Esophagus squamous epithelium (tissue), 5 donors: ENCODE measurements around the gene ZNF579. TPM values are rescaled to one million over a fixed set of nuclear protein-coding genes. Genes with fewer than 3 reads are reported as not detected.
"Not testable (repeated sequence)": the region's sequence is repeated elsewhere in the genome, so short reads cannot be mapped to it uniquely, and the experiment has no call there.

Experiments used
- DNase-seq: peaks from one replicate; lab custom pipeline; 2025; lab: John Stamatoyannopoulos, UW
- H3K27ac ChIP-seq, 4 donors: fragments of 200-600 bp; sonication (generic); one replicate each; pipeline ENCODE4 v1.5.1; 2016 to 2019; ENCODE audit warnings: mild to moderate bottlenecking in 1 of 4
- H3K27me3 ChIP-seq, 4 donors: fragments of 200-600 bp; sonication (generic); 1 replicate in 3 of 4; 2 replicates in 1 of 4; pipeline versions ENCODE4 v1.5.1 to v1.6.0; 2017 to 2021; ENCODE audit warnings: antibody characterized with exemption in 1 of 4
- H3K36me3 ChIP-seq, 3 donors: fragments of 200-600 bp; sonication (generic); one replicate each; pipeline ENCODE4 v1.5.1; 2016 to 2019
- H3K4me1 ChIP-seq, 3 donors: fragments of 200-600 bp; sonication (generic); one replicate each; pipeline ENCODE4 v1.5.1; 2017 to 2019
- H3K4me3 ChIP-seq, 4 donors: fragments of 200-600 bp; sonication (generic); 1 replicate in 3 of 4; 2 replicates in 1 of 4; pipeline ENCODE4 v1.5.1; 2016 to 2019; ENCODE audit warnings: mild to moderate bottlenecking in 2 of 4, moderate library complexity in 1 of 4
- H3K9me3 ChIP-seq, 3 donors: fragments of 200-600 bp; sonication (generic); one replicate each; pipeline ENCODE4 v1.5.1; 2016 to 2019
- POLR2A ChIP-seq, 4 donors: fragments of 450-650 bp; IDR thresholded peaks; one replicate each; pipeline ENCODE4 v1.6.1; 2017; ENCODE audit warnings: antibody characterized with exemption in 4 of 4, mild to moderate bottlenecking in 4 of 4, moderate library complexity in 3 of 4
- WGBS, 2 donors: methylation state at CpG; one replicate each; pipeline ENCODE4 v1.1.5; 2018; 5-methylcytosine and 5-hydroxymethylcytosine counted together
- intact Hi-C: fragments of 100-400 bp; cut with DNase I; formaldehyde crosslinking; loops from one replicate; pipeline ENCODE4 v1.15.0; 2022
- total RNA-seq, 4 donors: library from RNA; depleted of rRNA; stranded (reverse); fragments of >200 nt; gene quantifications; one replicate each; pipeline ENCODE4 v1.1.0, GENCODE V29; 2016
- TF ChIP-seq, protein P1 (sequence below), 6 experiments: fragments of 450-650 bp in 4 of 6; fragments of 200-600 bp in 2 of 6; sonication (generic) in 2 of 6; IDR thresholded peaks; one replicate each; pipeline ENCODE4 v1.5.1; 2016 to 2019; ENCODE audit warnings: antibody characterized with exemption in 6 of 6, mild to moderate bottlenecking in 4 of 6, moderate library complexity in 4 of 6
- donor health status: DM: yes; HTN: yes; CAD: no.

Gene ZNF579
- total RNA-seq, 4 donors from 2014 or later, result 0.75 to 3.0 (median 2.2) TPM

DNA sequence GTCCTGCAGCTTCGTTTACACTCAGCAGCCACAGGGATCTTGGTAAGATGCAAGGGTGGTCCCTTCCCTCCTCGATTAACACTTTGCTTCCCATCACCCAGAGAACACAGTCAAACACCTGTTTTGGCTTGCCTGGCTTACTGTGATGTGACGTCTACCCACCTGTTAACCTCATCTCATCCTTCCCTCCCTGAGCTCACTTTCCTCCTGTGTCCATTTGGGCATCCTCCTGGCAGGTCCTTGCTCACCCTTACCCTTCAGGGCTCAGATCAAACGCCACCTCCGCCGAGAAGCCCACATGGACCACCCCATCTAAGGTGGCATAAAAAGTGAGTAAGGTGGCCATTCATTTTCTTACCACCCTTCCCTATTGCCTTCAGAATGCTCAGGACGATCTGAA is 9.5 kb upstream of the ZNF579 start:
- DNase-seq, result no peak
- H3K4me3 ChIP-seq, result no peak overlapping the region
- H3K27me3 ChIP-seq, result peaks cover 0 to 13% (median 0%) of the 10 kb centered on the region in 4 donors
- H3K9me3 ChIP-seq, result no peaks in the 10 kb centered on the region
- H3K4me1 ChIP-seq, result peaks cover 9 to 29% (median 13%) of the 10 kb centered on the region in 3 donors
- WGBS, 2 donors, result 48 to 51% methylated on average over 7 of the region's 7 CpGs
- H3K27ac ChIP-seq, result no peak overlapping the region
- intact Hi-C loops, result no loop called here
- TF ChIP-seq, protein P1, sequence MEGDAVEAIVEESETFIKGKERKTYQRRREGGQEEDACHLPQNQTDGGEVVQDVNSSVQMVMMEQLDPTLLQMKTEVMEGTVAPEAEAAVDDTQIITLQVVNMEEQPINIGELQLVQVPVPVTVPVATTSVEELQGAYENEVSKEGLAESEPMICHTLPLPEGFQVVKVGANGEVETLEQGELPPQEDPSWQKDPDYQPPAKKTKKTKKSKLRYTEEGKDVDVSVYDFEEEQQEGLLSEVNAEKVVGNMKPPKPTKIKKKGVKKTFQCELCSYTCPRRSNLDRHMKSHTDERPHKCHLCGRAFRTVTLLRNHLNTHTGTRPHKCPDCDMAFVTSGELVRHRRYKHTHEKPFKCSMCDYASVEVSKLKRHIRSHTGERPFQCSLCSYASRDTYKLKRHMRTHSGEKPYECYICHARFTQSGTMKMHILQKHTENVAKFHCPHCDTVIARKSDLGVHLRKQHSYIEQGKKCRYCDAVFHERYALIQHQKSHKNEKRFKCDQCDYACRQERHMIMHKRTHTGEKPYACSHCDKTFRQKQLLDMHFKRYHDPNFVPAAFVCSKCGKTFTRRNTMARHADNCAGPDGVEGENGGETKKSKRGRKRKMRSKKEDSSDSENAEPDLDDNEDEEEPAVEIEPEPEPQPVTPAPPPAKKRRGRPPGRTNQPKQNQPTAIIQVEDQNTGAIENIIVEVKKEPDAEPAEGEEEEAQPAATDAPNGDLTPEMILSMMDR (IDR thresholded peaks at IDR 0.05), result no peak
- TF ChIP-seq POLR2A (IDR thresholded peaks at IDR 0.05), result no peak
- H3K36me3 ChIP-seq, result peaks cover 0 to 28% (median 0%) of the 10 kb centered on the region in 3 donors

DNA sequence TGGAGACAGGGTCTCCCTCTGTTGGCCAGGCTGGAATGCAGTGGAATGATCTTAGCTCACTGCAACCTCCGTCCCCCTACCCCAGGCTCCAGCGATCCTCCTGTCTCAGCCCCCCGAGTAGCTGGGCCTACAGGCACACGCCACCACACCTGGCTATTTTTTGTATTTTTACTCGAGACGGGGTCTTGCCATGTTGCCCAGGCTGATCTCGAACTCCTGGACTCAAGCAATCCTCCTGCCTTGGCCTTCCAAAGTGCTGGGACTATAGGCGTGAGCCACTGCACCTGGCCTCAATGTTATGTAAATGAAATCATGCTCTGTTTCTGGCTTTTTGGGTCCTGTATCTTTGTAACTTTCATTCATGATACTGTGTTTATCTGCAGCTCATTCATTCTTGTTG is 8.1 kb upstream of the ZNF579 start:
- intact Hi-C loops, result no loop called here
- peaks cover 0 to 22% (median 0%) of the 10 kb centered on the region in 3 donors for H3K36me3 ChIP-seq
- WGBS, 2 donors, result 88 to 90% methylated on average over 7 to 8 of the region's 8 CpGs
- DNase-seq, result no peak
- H3K27ac ChIP-seq, result no peak overlapping the region
- peaks cover 9 to 29% (median 13%) of the 10 kb centered on the region in 3 donors for H3K4me1 ChIP-seq
- no peaks in the 10 kb centered on the region for H3K9me3 ChIP-seq
- TF ChIP-seq, protein P1 (IDR thresholded peaks at IDR 0.05), result no peak
- TF ChIP-seq POLR2A (IDR thresholded peaks at IDR 0.05), result no peak
- peaks cover 0 to 16% (median 0%) of the 10 kb centered on the region in 4 donors for H3K27me3 ChIP-seq
- H3K4me3 ChIP-seq, result no peak overlapping the region

DNA sequence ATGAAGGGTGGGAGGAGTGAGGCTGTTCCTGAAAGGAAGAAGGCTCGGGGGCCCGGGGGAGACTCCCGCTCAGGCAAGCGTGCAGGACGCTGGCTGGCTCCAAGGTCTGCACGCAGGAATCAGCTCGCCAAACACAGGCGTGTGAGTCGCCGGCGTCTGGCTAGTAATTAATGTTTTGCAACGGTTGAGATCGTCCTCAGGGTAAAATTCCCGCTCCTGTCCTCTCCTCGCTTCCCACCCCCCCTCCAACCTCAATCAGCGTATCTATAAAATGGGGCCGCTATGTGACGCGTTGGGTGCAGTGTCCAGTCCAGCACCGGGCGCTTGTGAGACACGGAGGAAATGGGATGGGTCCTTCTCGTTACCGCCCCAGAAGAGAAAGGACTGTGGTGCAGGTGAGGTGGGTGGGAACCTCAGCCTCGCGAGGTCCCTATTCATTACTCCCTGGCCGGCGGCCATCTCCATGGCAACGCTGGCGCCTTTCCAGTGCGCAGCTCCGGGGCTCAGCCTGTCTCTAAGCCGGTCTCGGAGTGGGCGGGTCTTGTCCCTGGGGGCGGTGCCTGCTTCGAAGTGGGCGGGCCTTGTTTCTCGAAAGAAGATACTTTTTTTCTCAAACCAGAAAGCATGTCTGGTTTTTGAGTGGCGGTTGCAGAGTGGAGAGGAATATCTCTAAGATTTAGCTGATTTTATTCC is 6.5 kb upstream of the ZNF579 start:
- WGBS, 2 donors, result 1 to 2% methylated on average over 20 to 23 of the region's 40 CpGs
- TF ChIP-seq, protein P1 (IDR thresholded peaks at IDR 0.05), result no peak
- no peak for TF ChIP-seq POLR2A (IDR thresholded peaks at IDR 0.05)
- H3K27ac ChIP-seq, result peak overlapping the region in 3 of 4 donors; percentile 5 to 55 (median 25)
- H3K4me3 ChIP-seq, result peak overlapping the region; percentile 6 to 58 (median 35)
- no peaks in the 10 kb centered on the region for H3K9me3 ChIP-seq
- H3K4me1 ChIP-seq, result peaks cover 9 to 33% (median 13%) of the 10 kb centered on the region in 3 donors
- peaks cover 0 to 6% (median 0%) of the 10 kb centered on the region in 3 donors for H3K36me3 ChIP-seq
- intact Hi-C loops, result no loop called here
- peak; percentile 67 for DNase-seq
- peaks cover 0 to 16% (median 0%) of the 10 kb centered on the region in 4 donors for H3K27me3 ChIP-seq

DNA sequence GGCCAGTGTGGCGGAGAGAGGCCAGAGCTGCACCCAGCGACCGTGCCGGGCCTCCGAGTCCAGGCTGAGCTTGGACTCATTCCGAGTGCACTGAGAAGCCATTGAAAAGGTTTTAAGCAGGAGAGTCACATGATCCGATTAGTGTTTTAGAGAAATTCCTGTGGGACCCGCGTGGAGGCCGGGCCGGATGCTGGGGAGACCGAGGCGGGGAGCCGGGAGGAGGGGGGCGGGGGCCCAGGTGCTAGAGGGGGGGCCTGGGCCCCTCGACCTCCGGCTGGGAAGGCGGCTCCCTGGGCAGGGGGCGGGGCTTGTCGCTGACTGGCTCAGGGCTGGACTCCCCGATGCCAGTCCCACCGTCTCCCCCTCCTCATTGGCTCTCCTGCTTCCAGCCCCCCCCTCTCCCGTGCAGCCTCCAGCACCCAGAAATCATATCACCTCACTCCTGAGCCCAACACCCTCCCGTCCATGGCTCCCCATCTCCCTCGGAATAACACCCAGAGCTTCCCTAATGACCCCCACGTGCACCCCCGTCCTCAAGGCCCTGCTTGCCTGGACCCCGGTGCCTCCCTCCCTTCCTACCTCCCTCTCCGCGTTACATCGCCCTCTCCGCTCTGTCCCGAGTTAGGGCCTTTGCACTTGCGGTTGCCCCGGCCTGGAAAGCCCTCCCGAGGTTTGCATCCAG is 5.2 kb upstream of the ZNF579 start:
- no peak for DNase-seq
- 2 to 5% methylated on average over 20 to 23 of the region's 36 CpGs for WGBS, 2 donors
- intact Hi-C loops, result no loop called here
- H3K4me3 ChIP-seq, result peak overlapping the region in 3 of 4 donors; percentile 13 to 51 (median 44)
- H3K4me1 ChIP-seq, result peaks cover 15 to 46% (median 25%) of the 10 kb centered on the region in 3 donors
- no peaks in the 10 kb centered on the region for H3K36me3 ChIP-seq
- TF ChIP-seq POLR2A (IDR thresholded peaks at IDR 0.05), result no peak
- TF ChIP-seq, protein P1 (IDR thresholded peaks at IDR 0.05), result no peak
- H3K27ac ChIP-seq, result peak overlapping the region in 2 of 4 donors; percentile 30 to 59
- H3K9me3 ChIP-seq, result no peaks in the 10 kb centered on the region
- peaks cover 0 to 16% (median 0%) of the 10 kb centered on the region in 4 donors for H3K27me3 ChIP-seq

DNA sequence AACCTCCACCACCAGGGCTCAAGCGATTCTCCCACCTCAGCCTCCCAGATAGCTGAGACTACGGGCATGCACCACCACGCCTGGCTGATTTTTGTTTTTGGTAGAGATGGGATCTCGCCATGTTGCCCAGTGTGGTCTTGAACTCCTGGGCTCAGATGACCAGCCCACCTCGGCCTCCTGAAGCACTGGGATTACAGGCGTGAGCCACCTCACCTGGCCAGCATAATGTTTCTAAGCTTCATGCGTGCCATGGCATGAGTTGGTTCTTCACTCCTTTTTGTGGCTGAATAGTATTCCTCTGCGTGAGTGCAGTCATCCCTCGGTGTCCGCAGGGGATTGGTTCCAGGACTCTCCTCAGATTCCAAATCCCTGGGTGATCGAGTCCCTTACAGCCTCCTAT is 4.2 kb upstream of the ZNF579 start:
- Histone ChIP-seq H3K36me3 (no peaks in the 10 kb centered on the region), H3K4me3 (no peak overlapping the region), H3K4me1 (peaks cover 20 to 53% (median 25%) of the 10 kb centered on the region in 3 donors), H3K27me3 (peaks cover 0 to 16% (median 0%) of the 10 kb centered on the region in 4 donors), H3K9me3 (no peaks in the 10 kb centered on the region), H3K27ac (no peak overlapping the region)
- intact Hi-C loops, result no loop called here
- no peak for DNase-seq
- TF ChIP-seq, protein P1 (IDR thresholded peaks at IDR 0.05), result no peak
- no peak for TF ChIP-seq POLR2A (IDR thresholded peaks at IDR 0.05)
- WGBS, 2 donors, result 69 to 83% methylated on average over 11 of the region's 11 CpGs

DNA sequence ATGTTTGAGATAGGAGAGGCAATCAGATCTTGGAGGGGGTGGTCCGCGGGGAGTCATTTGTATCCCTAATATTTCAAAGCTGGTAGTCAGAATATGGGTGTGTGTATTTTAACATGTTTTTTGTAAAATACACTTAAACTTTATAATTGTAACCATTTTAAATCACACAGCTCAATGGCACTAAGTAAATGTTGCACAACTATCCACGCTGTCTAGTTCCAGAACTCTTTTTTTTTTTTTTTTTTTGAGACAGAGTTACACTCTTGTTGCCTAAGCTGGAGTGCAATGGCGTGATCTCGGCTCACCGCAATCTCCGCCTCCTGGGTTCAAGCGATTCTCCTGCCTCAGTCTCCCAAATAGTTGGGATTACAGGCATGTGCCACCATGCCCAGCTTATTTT is 3.2 kb upstream of the ZNF579 start:
- H3K27ac ChIP-seq, DNase-seq, H3K36me3 ChIP-seq, intact Hi-C loops, H3K4me3 ChIP-seq, H3K9me3 ChIP-seq: not testable (repeated sequence)
- Histone ChIP-seq H3K4me1 (peaks cover 20 to 60% (median 25%) of the 10 kb centered on the region in 3 donors), H3K27me3 (peaks cover 0 to 16% (median 0%) of the 10 kb centered on the region in 4 donors)
- 67% methylated on average over 8 of the region's 8 CpGs for WGBS, 2 donors

DNA sequence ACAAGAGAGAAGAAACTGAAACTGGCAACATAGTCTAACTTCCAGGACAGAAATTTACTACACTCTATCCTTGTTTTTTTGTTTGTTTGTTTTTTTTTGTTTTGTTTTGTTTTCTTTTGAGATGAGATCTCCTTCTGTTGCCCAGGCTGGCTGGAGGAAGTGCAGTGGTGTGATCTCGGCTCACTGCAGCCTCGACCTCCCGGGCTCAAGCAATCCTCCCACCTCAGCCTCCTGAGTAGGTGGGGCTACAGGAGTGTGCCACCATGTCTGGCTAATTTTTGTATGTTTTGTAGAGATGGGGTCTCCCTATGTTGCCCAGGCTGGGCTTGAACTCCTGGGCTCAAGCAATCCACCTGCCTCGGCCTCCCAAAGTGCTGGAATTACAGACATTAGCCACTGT is 1.6 kb upstream of the ZNF579 start:
- Histone ChIP-seq H3K36me3 (peaks cover 0 to 22% (median 7%) of the 10 kb centered on the region in 3 donors), H3K4me1 (peaks cover 20 to 52% (median 25%) of the 10 kb centered on the region in 3 donors), H3K27me3 (peaks cover 0 to 16% (median 0%) of the 10 kb centered on the region in 4 donors)
- H3K4me3 ChIP-seq, H3K27ac ChIP-seq, H3K9me3 ChIP-seq, intact Hi-C loops, DNase-seq: not testable (repeated sequence)
- WGBS, 2 donors, result 61 to 70% methylated on average over 3 to 4 of the region's 4 CpGs
